HepG2 (cell line): Measurements from ENCODE around the gene HSPA1A. TPM values are rescaled to one million over a fixed set of nuclear protein-coding genes. Genes with fewer than 3 reads are reported as not detected.
A peak's percentile ranks its signal among the peaks of the same experiment; 100 is the strongest.

Source experiments
- ELF1 ChIP-seq: sonication (generic); formaldehyde crosslinking; IDR thresholded peaks from 2 replicates; pipeline ENCODE4 v1.4.0; 2020; ENCODE audit warnings: missing genetic modification reagents
- ELF3 ChIP-seq: IDR thresholded peaks from 2 replicates; pipeline ENCODE4 v1.6.1; 2016; ENCODE audit warnings: missing genetic modification reagents, missing compliant biosample characterization
- ETV5 ChIP-seq: IDR thresholded peaks from 2 replicates; pipeline ENCODE4 v1.6.1; 2018; ENCODE audit warnings: missing biosample characterization, missing genetic modification reagents, inconsistent platforms, borderline replicate concordance
- FOXC1 ChIP-seq: sonication (generic); formaldehyde crosslinking; IDR thresholded peaks from 2 replicates; pipeline ENCODE4 v1.8.0; 2022; ENCODE audit warnings: mild to moderate bottlenecking, missing genetic modification reagents, borderline replicate concordance
- FOXK2 ChIP-seq: fragments of 450-650 bp; IDR thresholded peaks from 2 replicates; pipeline ENCODE4 v1.6.1; 2016
- IRF2 ChIP-seq: IDR thresholded peaks from 2 replicates; pipeline ENCODE4 v1.6.1; 2018; ENCODE audit warnings: missing genetic modification reagents, missing compliant biosample characterization
- PHB2 ChIP-seq: fragments of 450-650 bp; IDR thresholded peaks from 2 replicates; pipeline ENCODE4 v1.6.1; 2018; ENCODE audit not compliant: partially characterized antibody
- RBFOX2 ChIP-seq: fragments of 200-400 bp; formaldehyde crosslinking; IDR thresholded peaks from 2 replicates; pipeline ENCODE4 v1.6.1; 2017; ENCODE audit warnings: low read depth, mild to moderate bottlenecking, low read length
- SIX1 ChIP-seq: sonication (generic); formaldehyde crosslinking; IDR thresholded peaks from 2 replicates; pipeline ENCODE4 v1.4.0; 2020; ENCODE audit warnings: missing genetic modification reagents, borderline replicate concordance
- YEATS2 ChIP-seq: sonication (generic); formaldehyde crosslinking; IDR thresholded peaks from 2 replicates; pipeline ENCODE4 v1.4.0; 2020; ENCODE audit warnings: missing genetic modification reagents, borderline replicate concordance
- ZBTB4 ChIP-seq: sonication (generic); formaldehyde crosslinking; IDR thresholded peaks from 2 replicates; pipeline ENCODE4 v1.4.0; 2020; ENCODE audit warnings: missing genetic modification reagents, mild to moderate bottlenecking, borderline replicate concordance
- ZFP36 ChIP-seq: fragments of 150-350 bp; IDR thresholded peaks from 2 replicates; pipeline ENCODE4 v1.6.1; 2018; ENCODE audit warnings: borderline replicate concordance, low read length, low read depth; ENCODE audit not compliant: partially characterized antibody
- ZNF207 ChIP-seq: fragments of 450-650 bp; IDR thresholded peaks from 2 replicates; pipeline ENCODE4 v1.6.1; 2016; ENCODE audit warnings: antibody characterized with exemption, borderline replicate concordance
- ZNF350 ChIP-seq: sonication (generic); formaldehyde crosslinking; IDR thresholded peaks from 2 replicates; pipeline ENCODE4 v1.4.0; 2020; ENCODE audit warnings: mild to moderate bottlenecking, low read depth, missing genetic modification reagents, borderline replicate concordance
- ZNF414 ChIP-seq: sonication (generic); formaldehyde crosslinking; IDR thresholded peaks from 2 replicates; pipeline ENCODE4 v1.5.0; 2020; ENCODE audit warnings: missing genetic modification reagents
- ZNF569 ChIP-seq: sonication (generic); formaldehyde crosslinking; IDR thresholded peaks from 2 replicates; pipeline ENCODE4 v1.5.0; 2020; ENCODE audit warnings: mild to moderate bottlenecking, missing genetic modification reagents, moderate library complexity, borderline replicate concordance
- ZNF609 ChIP-seq: sonication (generic); formaldehyde crosslinking; IDR thresholded peaks from 2 replicates; pipeline ENCODE4 v1.4.0; 2020; ENCODE audit warnings: mild to moderate bottlenecking, missing genetic modification reagents, borderline replicate concordance
- ZNF761 ChIP-seq: sonication (generic); formaldehyde crosslinking; conservative IDR thresholded peaks from 2 replicates; pipeline ENCODE4 v1.4.0; 2020; ENCODE audit warnings: mild to moderate bottlenecking, missing genetic modification reagents
- polyA plus RNA-seq, 8 experiments: library from polyadenylated mRNA; depleted of rRNA in 3 of 8; stranded (reverse) in 7 of 8; unstranded in 1 of 8; fragments of >200 nt; fragmentation: Illumina TruSeq in 4 of 8; extraction: Trizol in 4 of 8; gene quantifications; 2 replicates each; pipeline versions ENCODE4 v1.2.1 to v1.2.3, GENCODE V29; 2011 to 2016; ENCODE audit warnings: low read depth in 4 of 8, missing spikeins in 1 of 8, mixed read lengths in 1 of 8; ENCODE audit not compliant: insufficient read depth in 1 of 8
- total RNA-seq, 5 experiments: library from RNA; depleted of rRNA; stranded (reverse); fragments of >200 nt; fragmentation: Illumina TruSeq; extraction: Trizol; gene quantifications; 2 replicates each; pipeline ENCODE4 v1.2.3, GENCODE V29; 2016; ENCODE audit warnings: low read depth in 1 of 5
- TF ChIP-seq, protein P1 (sequence below): sonication (generic); formaldehyde crosslinking; IDR thresholded peaks from 2 replicates; pipeline ENCODE4 v1.5.1; 2020; ENCODE audit warnings: missing genetic modification reagents, mild to moderate bottlenecking, borderline replicate concordance

Gene HSPA1A
- total and polyA plus RNA-seq, 2 of the 13 experiments (the other 11 are each of a cell fraction or from before 2014, with no cell fraction given) = 44.5 to 85.0 TPM

GRCh38 chr6:31836047-31836473 is 20.7 kb downstream of the HSPA1A start (continued):
- TF ChIP-seq ZNF609 (no peak), ZBTB4 (CRISPR knock-in tag) (no peak), YEATS2 (CRISPR knock-in tag) (no peak), PHB2 (no peak), ZNF414 (CRISPR knock-in tag) (no peak), ZFP36 (no peak), ELF1 (CRISPR knock-in tag) (no peak), ZNF761 (CRISPR knock-in tag) (no peak), ZNF207 (no peak), ETV5 (CRISPR knock-in tag) (no peak), ZNF569 (CRISPR knock-in tag) (no peak), ZNF350 (peak; percentile 31; the same call in 1 of the 2 replicates), FOXK2 (no peak), RBFOX2 (0 out of 2 replicates have a peak, but pooled peaks have one; percentile 48), IRF2 (CRISPR knock-in tag) (no peak), SIX1 (CRISPR knock-in tag) (no peak), FOXC1 (no peak), ELF3 (CRISPR knock-in tag) (peak; percentile 40; the same call in 1 of the 2 replicates)
- TF ChIP-seq, protein P1, sequence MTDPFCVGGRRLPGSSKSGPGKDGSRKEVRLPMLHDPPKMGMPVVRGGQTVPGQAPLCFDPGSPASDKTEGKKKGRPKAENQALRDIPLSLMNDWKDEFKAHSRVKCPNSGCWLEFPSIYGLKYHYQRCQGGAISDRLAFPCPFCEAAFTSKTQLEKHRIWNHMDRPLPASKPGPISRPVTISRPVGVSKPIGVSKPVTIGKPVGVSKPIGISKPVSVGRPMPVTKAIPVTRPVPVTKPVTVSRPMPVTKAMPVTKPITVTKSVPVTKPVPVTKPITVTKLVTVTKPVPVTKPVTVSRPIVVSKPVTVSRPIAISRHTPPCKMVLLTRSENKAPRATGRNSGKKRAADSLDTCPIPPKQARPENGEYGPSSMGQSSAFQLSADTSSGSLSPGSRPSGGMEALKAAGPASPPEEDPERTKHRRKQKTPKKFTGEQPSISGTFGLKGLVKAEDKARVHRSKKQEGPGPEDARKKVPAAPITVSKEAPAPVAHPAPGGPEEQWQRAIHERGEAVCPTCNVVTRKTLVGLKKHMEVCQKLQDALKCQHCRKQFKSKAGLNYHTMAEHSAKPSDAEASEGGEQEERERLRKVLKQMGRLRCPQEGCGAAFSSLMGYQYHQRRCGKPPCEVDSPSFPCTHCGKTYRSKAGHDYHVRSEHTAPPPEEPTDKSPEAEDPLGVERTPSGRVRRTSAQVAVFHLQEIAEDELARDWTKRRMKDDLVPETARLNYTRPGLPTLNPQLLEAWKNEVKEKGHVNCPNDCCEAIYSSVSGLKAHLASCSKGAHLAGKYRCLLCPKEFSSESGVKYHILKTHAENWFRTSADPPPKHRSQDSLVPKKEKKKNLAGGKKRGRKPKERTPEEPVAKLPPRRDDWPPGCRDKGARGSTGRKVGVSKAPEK = no peak
